Measurements from ENCODE around the gene B4GALT2. TPM values are rescaled to one million over a fixed set of nuclear protein-coding genes. Genes with fewer than 3 reads are reported as not detected.

B4GALT2 gene
- total RNA-seq, 1 donor from 2014 or later: 93.2 TPM

DNA sequence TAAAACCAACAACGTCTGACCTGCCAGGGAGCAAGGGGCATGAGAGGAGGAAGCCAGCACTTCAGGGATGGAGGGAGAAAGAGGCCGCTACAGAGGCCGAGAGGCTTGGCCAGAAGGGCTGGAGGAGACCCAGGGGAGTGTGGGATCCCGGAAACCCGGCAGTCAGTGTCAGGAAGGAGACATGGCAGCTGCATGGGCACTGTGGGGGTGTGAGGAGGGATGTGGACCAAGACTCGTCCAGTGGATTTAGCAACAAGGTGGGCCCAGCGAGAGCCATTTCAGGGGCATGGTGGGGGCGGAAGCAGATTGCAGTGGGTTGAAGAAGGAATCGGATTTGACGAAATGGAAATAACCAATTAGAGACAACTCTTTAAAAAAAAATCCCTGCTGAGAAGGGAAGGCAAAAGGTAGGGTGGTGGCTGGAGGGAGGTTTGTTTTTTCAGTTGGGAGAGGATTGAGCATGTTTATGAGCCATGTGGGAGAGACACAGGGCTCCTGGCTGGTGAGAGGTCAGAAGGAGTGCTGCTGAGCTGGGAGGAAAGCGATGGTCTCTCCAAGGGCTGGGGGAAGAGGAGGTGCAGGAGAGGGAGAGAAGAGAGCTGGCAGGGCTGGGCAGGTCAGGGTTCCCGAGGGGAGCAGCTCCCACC is 4.4 kb downstream of the B4GALT2 start:
- Histone ChIP-seq H3K4me1 (peaks cover 0 to 4% of the 10 kb centered on the region in 2 donors), H3K4me3 (no peak overlapping the region), H3K9me3 (no peaks in the 10 kb centered on the region), H3K36me3 (no peaks in the 10 kb centered on the region), H3K27me3 (no peaks in the 10 kb centered on the region), H3K27ac (no peak overlapping the region)
- TF ChIP-seq, protein P1, sequence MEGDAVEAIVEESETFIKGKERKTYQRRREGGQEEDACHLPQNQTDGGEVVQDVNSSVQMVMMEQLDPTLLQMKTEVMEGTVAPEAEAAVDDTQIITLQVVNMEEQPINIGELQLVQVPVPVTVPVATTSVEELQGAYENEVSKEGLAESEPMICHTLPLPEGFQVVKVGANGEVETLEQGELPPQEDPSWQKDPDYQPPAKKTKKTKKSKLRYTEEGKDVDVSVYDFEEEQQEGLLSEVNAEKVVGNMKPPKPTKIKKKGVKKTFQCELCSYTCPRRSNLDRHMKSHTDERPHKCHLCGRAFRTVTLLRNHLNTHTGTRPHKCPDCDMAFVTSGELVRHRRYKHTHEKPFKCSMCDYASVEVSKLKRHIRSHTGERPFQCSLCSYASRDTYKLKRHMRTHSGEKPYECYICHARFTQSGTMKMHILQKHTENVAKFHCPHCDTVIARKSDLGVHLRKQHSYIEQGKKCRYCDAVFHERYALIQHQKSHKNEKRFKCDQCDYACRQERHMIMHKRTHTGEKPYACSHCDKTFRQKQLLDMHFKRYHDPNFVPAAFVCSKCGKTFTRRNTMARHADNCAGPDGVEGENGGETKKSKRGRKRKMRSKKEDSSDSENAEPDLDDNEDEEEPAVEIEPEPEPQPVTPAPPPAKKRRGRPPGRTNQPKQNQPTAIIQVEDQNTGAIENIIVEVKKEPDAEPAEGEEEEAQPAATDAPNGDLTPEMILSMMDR (IDR thresholded peaks at IDR 0.05): no peak
- DNase-seq (ENCODE audit: low spot score in 2 of 2): no peak
- intact Hi-C loops (cut with DNase I): no loop called here

DNA sequence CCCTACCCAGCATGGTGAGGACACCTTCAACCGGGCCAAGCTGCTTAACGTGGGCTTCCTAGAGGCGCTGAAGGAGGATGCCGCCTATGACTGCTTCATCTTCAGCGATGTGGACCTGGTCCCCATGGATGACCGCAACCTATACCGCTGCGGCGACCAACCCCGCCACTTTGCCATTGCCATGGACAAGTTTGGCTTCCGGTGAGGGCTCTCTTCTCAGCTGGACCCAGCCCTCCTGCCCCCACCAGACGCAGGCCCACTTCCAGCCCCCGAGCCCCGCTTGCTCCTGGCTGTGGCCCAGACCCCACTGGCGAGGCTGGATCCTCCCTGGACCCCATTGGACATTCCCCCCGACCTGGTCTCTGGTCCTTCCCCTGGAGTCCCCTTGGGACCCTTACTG is 5.8 kb downstream of the B4GALT2 start:
- Histone ChIP-seq H3K36me3 (no peaks in the 10 kb centered on the region), H3K27me3 (no peaks in the 10 kb centered on the region), H3K4me3 (no peak overlapping the region), H3K4me1 (no peaks in the 10 kb centered on the region), H3K27ac (no peak overlapping the region), H3K9me3 (no peaks in the 10 kb centered on the region)
- TF ChIP-seq, protein P1 (IDR thresholded peaks at IDR 0.05): no peak
- DNase-seq (ENCODE audit: low spot score in 2 of 2): no peak
- intact Hi-C loops (cut with DNase I): no loop called here

DNA sequence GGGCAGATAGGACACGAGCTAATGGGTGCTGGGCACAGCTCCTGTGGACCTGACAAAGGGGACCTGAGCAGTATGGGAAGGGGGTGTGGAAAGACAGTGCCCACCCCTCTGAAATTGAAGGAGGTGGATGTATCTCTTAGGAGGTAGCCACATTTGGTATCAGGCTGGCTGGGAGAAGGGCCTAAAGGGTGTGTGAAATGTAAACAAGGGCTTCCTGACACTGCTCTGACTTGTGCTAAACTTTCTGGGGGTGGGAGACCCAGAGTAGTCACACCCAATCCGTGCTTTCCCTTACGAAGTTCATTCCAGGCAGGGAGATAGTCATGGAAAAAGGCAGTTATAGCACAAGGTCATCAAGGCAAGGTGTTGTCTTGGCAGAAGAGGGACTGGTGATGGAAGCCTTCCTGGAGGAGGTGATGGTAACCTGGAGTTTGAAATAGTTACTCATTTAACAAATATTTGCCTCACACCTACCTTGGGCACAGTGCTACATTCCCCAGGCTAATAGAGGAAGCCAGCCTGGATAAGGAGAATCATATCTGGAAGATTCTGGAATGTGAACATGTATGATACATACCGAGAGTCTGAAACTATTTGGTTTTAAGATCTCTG is 7.1 kb downstream of the B4GALT2 start:
- H3K27ac ChIP-seq: no peak overlapping the region
- H3K27me3 ChIP-seq: no peaks in the 10 kb centered on the region
- H3K9me3 ChIP-seq: no peaks in the 10 kb centered on the region
- no peak overlapping the region for H3K4me3 ChIP-seq
- DNase-seq (ENCODE audit: low spot score in 2 of 2): no peak
- intact Hi-C loops (cut with DNase I): no loop called here
- TF ChIP-seq, protein P1 (IDR thresholded peaks at IDR 0.05): no peak
- H3K4me1 ChIP-seq: peaks cover 6 to 7% of the 10 kb centered on the region in 2 donors
- H3K36me3 ChIP-seq: no peaks in the 10 kb centered on the region

DNA sequence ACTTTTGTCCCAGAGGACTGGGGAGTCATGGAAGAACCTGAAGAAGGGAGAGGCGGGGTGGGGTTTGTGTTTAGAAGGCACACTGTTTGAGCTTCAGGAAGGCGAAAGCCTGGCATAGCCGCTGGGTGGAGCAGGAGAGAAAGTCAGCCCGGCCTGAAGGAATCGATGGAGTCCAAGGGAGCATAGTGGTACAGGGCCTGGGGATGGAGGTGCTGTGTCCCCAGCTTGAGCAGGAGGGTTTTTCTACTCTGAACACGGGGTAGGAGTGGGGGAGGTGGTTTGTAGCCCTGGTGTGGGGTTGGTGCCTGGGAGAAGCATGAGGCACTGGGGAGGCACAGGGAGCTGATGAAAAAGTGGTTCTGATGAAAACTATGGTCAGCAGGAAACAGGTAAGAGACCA is 7.7 kb downstream of the B4GALT2 start:
- H3K4me3 ChIP-seq: no peak overlapping the region
- peaks cover 6 to 8% of the 10 kb centered on the region in 2 donors for H3K4me1 ChIP-seq
- TF ChIP-seq, protein P1 (IDR thresholded peaks at IDR 0.05): no peak
- DNase-seq (ENCODE audit: low spot score in 2 of 2): no peak
- intact Hi-C loops (cut with DNase I): no loop called here
- H3K36me3 ChIP-seq: no peaks in the 10 kb centered on the region
- H3K27ac ChIP-seq: no peak overlapping the region
- H3K27me3 ChIP-seq: no peaks in the 10 kb centered on the region
- H3K9me3 ChIP-seq: no peaks in the 10 kb centered on the region

DNA sequence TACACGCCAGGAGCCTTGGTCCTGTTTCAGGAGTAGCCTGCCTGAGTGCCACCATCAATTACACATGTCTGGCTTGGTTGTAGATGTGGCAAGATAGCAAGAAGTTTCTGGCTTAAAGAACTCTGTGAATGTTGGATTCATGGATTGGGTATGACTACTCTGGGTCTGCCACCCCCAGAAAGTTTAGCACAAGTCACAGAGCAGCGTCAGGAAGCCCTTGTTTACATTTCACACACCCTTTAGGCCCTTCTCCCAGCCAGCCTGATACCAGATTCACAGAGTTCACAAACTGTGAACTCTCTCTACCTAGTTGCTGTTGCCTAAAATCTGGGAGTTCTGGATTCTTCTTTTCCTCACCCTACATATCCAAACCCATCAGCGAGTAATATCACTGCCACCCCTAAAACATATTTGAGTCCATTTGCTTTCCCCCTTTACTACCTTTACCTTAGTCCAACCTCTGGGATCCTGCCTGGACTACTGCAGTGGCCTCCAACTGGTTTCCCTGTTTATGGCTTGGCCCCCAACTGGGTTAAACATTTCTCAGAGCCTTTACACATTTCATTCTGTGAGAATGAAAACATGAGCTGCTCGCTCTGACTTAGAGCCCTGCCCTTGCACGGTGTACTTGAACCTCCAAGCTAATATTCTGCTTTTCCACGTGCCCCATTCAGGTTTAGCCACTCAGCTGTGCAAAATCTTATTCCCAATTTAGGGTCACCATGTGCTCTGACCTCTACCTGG is 8.3 kb downstream of the B4GALT2 start:
- DNase-seq (ENCODE audit: low spot score in 2 of 2): no peak
- no peaks in the 10 kb centered on the region for H3K36me3 ChIP-seq
- H3K27ac ChIP-seq: no peak overlapping the region
- TF ChIP-seq, protein P1 (IDR thresholded peaks at IDR 0.05): no peak
- H3K27me3 ChIP-seq: no peaks in the 10 kb centered on the region
- H3K9me3 ChIP-seq: no peaks in the 10 kb centered on the region
- H3K4me3 ChIP-seq: no peak overlapping the region
- peaks cover 6 to 12% of the 10 kb centered on the region in 2 donors for H3K4me1 ChIP-seq
- intact Hi-C loops (cut with DNase I): no loop called here
